Adrenal gland (tissue), 12 donors: Measurements from ENCODE around the gene TSPEAR. TPM values are rescaled to one million over a fixed set of nuclear protein-coding genes. Genes with fewer than 3 reads are reported as not detected.
"Not testable (repeated sequence)": the region's sequence is repeated elsewhere in the genome, so short reads cannot be mapped to it uniquely, and the experiment has no call there.

Experiments
- DNase-seq, 7 donors: peaks; one replicate each; pipeline ENCODE4 v3.0.0-alpha.2; 2019 to 2020
- H3K27ac ChIP-seq, 5 donors: fragments of 200-600 bp; sonication (generic) in 4 of 5; 1 replicate in 3 of 5; 2 replicates in 2 of 5; pipeline versions ENCODE4 v1.5.1 to v1.8.0; 2016 to 2020; ENCODE audit warnings: mild to moderate bottlenecking in 1 of 5
- H3K27me3 ChIP-seq: fragments of 200-600 bp; 2 replicates; pipeline ENCODE4 v1.8.0; 2021
- H3K36me3 ChIP-seq, 2 donors: fragments of 200-600 bp; replicated peaks in 1 of 2; 1 replicate in 1 of 2; 2 replicates in 1 of 2; pipeline versions ENCODE4 v1.5.1 to v1.8.0; 2018 to 2022
- H3K4me1 ChIP-seq, 2 donors: fragments of 200-600 bp; replicated peaks in 1 of 2; 1 replicate in 1 of 2; 2 replicates in 1 of 2; pipeline versions ENCODE4 v1.5.1 to v1.8.0; 2018 to 2021
- H3K4me3 ChIP-seq, 4 donors: fragments of 200-600 bp; sonication (generic) in 3 of 4; one replicate each; pipeline ENCODE4 v1.5.1; 2016 to 2018
- H3K9me3 ChIP-seq, 3 donors: fragments of 200-600 bp; sonication (generic) in 1 of 3; replicated peaks in 1 of 3; 1 replicate in 2 of 3; 2 replicates in 1 of 3; pipeline versions ENCODE4 v1.5.1 to v1.8.0; 2016 to 2021
- POLR2A ChIP-seq, 2 donors: fragments of 450-650 bp; IDR thresholded peaks; one replicate each; pipeline ENCODE4 v1.6.1; 2017; ENCODE audit warnings: antibody characterized with exemption in 2 of 2, mild to moderate bottlenecking in 2 of 2, moderate library complexity in 1 of 2
- WGBS, 4 donors: extraction: QIAGEN DNeasy Blood & Tissue Kit in 2 of 4; methylation state at CpG; one replicate each; pipeline versions ENCODE4 v1.1.5 to v1.1.7; 2013 to 2017; 5-methylcytosine and 5-hydroxymethylcytosine counted together
- intact Hi-C, 2 donors: fragments of 100-400 bp; cut with DNase I; formaldehyde crosslinking; loops; one replicate each; pipeline versions ENCODE4 v1.14.1 to v1.15.0; 2022 to 2023
- polyA plus RNA-seq, 3 donors: library from polyadenylated mRNA; stranded (reverse); fragments of 200-250 nt in 2 of 3; fragments of 350-450 nt in 1 of 3; fragmentation: Illumina TruSeq in 1 of 3; extraction: RNeasy Lipid Tissue Mini Kit (QIAGEN cat#74804) in 1 of 3; gene quantifications; one replicate each; pipeline ENCODE4 v1.2.3, GENCODE V29; 2013 to 2014
- total RNA-seq, 9 donors: library from RNA; depleted of rRNA in 4 of 9; stranded (reverse); fragments of >200 nt in 4 of 9; fragments of 120-200 nt in 1 of 9; fragmentation: NEBNext Ultra II Directional in 1 of 9; extraction: Animal tissue kit (Norgen Biotek cat#: 25700) in 1 of 9; gene quantifications; one replicate each; pipeline versions ENCODE4 v1.1.0 to v1.2.4, GENCODE V29; 2013 to 2023
- TF ChIP-seq, protein P1 (sequence below), 6 experiments: fragments of 450-650 bp in 4 of 6; fragments of 200-600 bp in 2 of 6; sonication (generic) in 1 of 6; IDR thresholded peaks; 1 replicate in 5 of 6; 2 replicates in 1 of 6; pipeline versions ENCODE4 v1.5.1 to v1.8.0; 2016 to 2021; ENCODE audit warnings: antibody characterized with exemption in 6 of 6, mild to moderate bottlenecking in 2 of 6, moderate library complexity in 1 of 6
- donor health status: healthy with polysubstance abuse.
- donor health status: Bipolar disorder and iron deficiency.
- donor health status: DM: yes; HTN: yes; CAD: no.
- donor health status: DM: no; HTN: no; CAD: no.
- donor health status: DM: no; HTN: no; CAD: no.
- donor health status: DM: yes; HTN: yes; CAD: no.

The TSPEAR gene
- total and polyA plus RNA-seq, 12 donors: not detected

DNA sequence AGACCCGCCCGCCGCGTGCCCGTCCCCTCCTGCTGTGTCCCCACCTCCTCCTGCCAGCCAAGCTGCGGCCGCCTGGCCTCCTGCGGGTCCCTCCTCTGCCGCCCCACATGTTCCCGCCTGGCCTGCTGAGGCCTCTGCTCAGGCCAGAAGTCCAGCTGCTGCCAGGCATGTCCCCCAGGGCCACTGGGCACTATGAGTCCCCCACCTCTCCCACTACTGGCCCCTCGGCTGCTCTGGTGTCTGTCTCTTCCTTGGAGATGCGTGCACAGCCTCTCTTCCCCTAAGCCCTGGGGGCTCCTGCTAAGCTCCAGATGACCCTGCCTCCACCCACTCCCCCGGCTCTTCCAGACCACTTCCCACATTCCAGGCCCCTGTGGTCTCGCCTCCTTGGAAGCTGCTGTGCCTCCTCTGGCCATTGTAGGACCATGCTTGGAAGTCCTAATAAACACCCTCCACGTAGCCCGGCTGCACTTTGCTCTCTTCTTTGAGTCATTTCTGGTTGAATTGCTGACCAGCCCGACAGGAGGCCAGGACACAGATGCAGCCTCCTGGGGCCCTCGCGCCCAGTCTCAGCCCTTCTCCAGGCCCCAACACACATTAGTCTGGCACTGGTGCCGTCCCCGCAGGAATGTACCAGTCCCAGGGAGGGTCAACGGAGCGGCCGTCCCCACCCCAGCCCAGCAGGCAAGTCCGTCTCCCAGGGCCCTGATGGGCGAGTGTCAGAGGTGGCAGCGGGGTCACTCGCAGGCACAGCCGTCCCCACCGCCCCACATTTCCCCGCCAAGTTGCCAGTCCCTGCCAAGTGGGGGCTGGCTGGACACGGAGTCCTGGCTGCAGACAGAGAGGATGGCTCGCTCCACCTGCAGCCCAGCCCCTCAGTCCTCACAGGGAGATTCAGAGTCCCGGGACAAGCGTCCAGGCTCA is 13.3 kb downstream of the TSPEAR start:
- Histone ChIP-seq H3K9me3 (no peaks in the 10 kb centered on the region), H3K27ac (no peak overlapping the region), H3K4me3 (no peak overlapping the region), H3K27me3 (peaks cover 39% of the 10 kb centered on the region), H3K36me3 (no peaks in the 10 kb centered on the region), H3K4me1 (no peaks in the 10 kb centered on the region)
- DNase-seq: peak in 1 of 7 donors; percentile 39
- TF ChIP-seq POLR2A (IDR thresholded peaks at IDR 0.05): no peak
- WGBS, 4 donors: 22 to 52% (median 31%) methylated on average over 16 to 35 of the region's 35 CpGs
- intact Hi-C loops: no loop called here

DNA sequence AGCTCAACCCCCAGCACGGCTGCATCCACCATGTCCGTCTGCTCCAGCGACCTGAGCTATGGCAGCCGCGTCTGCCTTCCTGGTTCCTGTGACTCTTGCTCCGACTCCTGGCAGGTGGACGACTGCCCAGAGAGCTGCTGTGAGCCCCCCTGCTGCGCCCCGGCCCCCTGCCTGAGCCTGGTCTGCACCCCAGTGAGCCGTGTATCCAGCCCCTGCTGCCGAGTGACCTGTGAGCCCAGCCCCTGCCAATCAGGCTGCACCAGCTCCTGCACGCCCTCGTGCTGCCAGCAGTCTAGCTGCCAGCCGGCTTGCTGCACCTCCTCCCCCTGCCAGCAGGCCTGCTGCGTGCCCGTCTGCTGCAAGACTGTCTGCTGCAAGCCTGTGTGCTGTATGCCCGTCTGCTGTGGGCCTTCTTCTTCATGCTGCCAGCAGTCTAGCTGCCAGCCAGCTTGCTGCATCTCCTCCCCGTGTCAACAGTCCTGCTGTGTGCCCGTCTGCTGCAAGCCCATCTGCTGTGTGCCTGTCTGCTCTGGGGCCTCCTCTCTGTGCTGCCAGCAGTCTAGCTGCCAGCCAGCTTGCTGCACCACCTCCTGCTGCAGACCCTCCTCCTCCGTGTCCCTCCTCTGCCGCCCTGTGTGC is 14.1 kb downstream of the TSPEAR start, which contains the start of gene KRTAP10-12:
Gene KRTAP10-12, plus strand, starts transcription at position 1 of the 639 bp plus-strand sequence. Its CDS starts 30 bp downstream, at position 31.
- H3K9me3 ChIP-seq, intact Hi-C loops, H3K4me1 ChIP-seq, H3K36me3 ChIP-seq, H3K27ac ChIP-seq, H3K4me3 ChIP-seq: not testable (repeated sequence)
- H3K27me3 ChIP-seq: peaks cover 32% of the 10 kb centered on the region
- WGBS, 4 donors: 28 to 43% (median 37%) methylated on average over 9 to 21 of the region's 21 CpGs
- peak in 1 of 7 donors; percentile 14 for DNase-seq

DNA sequence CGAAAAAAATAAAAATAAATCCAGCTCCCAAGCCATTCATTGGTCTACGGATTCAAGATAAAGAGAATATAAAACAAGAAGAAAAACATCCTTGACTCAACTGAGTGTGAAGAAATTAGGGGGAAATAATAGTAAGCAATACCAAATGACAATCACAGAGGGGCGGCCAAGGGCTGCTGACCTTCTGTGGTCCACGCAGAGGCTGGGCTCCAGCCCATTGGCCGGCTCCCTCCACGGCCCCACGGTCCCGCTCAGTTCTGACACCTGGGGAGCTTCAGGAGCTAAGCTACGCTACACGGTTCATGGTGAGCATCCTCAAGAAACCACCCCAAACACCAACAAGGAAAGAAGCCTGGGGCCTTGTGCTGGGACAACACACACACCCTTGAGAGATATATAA is 14.8 kb downstream of the TSPEAR start:
- Histone ChIP-seq H3K27me3 (peaks cover 26% of the 10 kb centered on the region), H3K27ac (no peak overlapping the region), H3K4me1 (no peaks in the 10 kb centered on the region), H3K9me3 (no peaks in the 10 kb centered on the region), H3K4me3 (no peak overlapping the region), H3K36me3 (no peaks in the 10 kb centered on the region)
- intact Hi-C loops: no loop called here
- TF ChIP-seq, protein P1, sequence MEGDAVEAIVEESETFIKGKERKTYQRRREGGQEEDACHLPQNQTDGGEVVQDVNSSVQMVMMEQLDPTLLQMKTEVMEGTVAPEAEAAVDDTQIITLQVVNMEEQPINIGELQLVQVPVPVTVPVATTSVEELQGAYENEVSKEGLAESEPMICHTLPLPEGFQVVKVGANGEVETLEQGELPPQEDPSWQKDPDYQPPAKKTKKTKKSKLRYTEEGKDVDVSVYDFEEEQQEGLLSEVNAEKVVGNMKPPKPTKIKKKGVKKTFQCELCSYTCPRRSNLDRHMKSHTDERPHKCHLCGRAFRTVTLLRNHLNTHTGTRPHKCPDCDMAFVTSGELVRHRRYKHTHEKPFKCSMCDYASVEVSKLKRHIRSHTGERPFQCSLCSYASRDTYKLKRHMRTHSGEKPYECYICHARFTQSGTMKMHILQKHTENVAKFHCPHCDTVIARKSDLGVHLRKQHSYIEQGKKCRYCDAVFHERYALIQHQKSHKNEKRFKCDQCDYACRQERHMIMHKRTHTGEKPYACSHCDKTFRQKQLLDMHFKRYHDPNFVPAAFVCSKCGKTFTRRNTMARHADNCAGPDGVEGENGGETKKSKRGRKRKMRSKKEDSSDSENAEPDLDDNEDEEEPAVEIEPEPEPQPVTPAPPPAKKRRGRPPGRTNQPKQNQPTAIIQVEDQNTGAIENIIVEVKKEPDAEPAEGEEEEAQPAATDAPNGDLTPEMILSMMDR (IDR thresholded peaks at IDR 0.05): no peak
- no peak for TF ChIP-seq POLR2A (IDR thresholded peaks at IDR 0.05)
- DNase-seq: peak in 1 of 7 donors; percentile 7
- 59 to 71% (median 68%) methylated on average over 6 to 10 of the region's 10 CpGs for WGBS, 4 donors

DNA sequence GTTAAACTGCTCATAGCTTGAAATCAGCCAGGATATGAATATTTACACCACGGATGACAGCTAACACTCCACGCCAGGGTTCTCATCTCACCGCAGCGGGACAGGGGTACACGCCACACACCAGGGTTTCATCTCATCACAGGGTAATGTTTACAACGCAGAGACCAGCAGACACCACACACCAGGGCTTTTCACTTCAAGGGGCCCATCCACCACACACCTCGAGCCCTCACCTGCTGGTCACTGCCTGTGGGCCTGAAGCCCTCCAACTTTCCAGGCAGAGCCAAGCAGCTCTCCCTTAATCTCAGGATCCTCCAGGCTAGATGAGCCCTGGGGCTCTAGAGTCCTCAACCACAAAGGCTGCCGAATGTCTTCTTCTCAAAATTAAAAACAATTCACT is 15.7 kb downstream of the TSPEAR start:
- intact Hi-C loops: no loop called here
- peak in 1 of 7 donors; percentile 11 for DNase-seq
- 68 to 86% (median 79%) methylated on average over 8 of the region's 8 CpGs for WGBS, 4 donors
- H3K27ac ChIP-seq: no peak overlapping the region
- no peaks in the 10 kb centered on the region for H3K4me1 ChIP-seq
- no peaks in the 10 kb centered on the region for H3K9me3 ChIP-seq
- peaks cover 19% of the 10 kb centered on the region for H3K27me3 ChIP-seq
- no peaks in the 10 kb centered on the region for H3K36me3 ChIP-seq
- no peak overlapping the region for H3K4me3 ChIP-seq
- no peak for TF ChIP-seq POLR2A (IDR thresholded peaks at IDR 0.05)
- TF ChIP-seq, protein P1 (IDR thresholded peaks at IDR 0.05): no peak

DNA sequence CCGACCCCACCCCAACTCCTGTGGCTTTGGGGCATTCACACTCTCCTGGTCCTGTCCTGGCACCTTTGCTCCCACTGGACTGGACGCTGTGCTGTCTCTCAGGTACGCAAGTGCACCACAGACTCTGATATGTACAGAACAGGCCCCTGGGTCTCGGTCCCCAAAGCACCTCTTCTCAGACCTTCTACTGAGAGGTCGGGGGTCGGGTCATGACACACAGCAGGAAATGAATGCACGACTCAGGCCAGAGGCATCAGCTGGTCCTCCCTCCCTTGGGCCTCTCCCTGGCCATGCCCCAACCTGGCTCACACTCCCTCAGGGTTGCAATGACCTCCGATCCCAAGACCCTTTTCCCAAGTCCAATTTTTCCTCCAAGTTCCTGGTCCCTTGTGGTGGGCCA is 16.2 kb downstream of the TSPEAR start:
- 62 to 74% (median 64%) methylated on average over 4 to 8 of the region's 8 CpGs for WGBS, 4 donors
- no peak overlapping the region for H3K27ac ChIP-seq
- no peaks in the 10 kb centered on the region for H3K9me3 ChIP-seq
- no peak overlapping the region for H3K4me3 ChIP-seq
- H3K36me3 ChIP-seq: no peaks in the 10 kb centered on the region
- H3K4me1 ChIP-seq: no peaks in the 10 kb centered on the region
- no peak for TF ChIP-seq POLR2A (IDR thresholded peaks at IDR 0.05)
- TF ChIP-seq, protein P1 (IDR thresholded peaks at IDR 0.05): no peak
- intact Hi-C loops: no loop called here
- peaks cover 19% of the 10 kb centered on the region for H3K27me3 ChIP-seq
- DNase-seq: peak in 1 of 7 donors; percentile 33
